Activated CD4-positive, alpha-beta T cell treated with anti-CD3 and anti-CD28 coated beads for 36 hours (primary cell): Measurements from ENCODE around the gene ULK1. TPM values are rescaled to one million over a fixed set of nuclear protein-coding genes. Genes with fewer than 3 reads are reported as not detected.

Experiments used
- ATAC-seq: fragments of 200-7000 bp; cut with Tn5 transposase; one replicate; pipeline ENCODE4 v1.10.0; 2021; ENCODE audit warnings: mild to moderate bottlenecking, moderate library complexity
- CTCF ChIA-PET: fragments of 350-600 bp; sonication (Branson Sonifier 250); formaldehyde crosslinking; loops from one replicate; lab custom pipeline; 2021; ENCODE audit warnings: antibody characterized with exemption; lab: Charles Lee
- POLR2A ChIA-PET: fragments of 350-600 bp; sonication (Branson Sonifier 250); formaldehyde crosslinking; loops from one replicate; lab custom pipeline; 2021; ENCODE audit warnings: antibody characterized with exemption, inconsistent platforms; lab: Charles Lee
- DNase-seq: peaks from one replicate; pipeline ENCODE4 v3.0.0-alpha.2; 2020
- H3K27ac Mint-ChIP-seq: one replicate; pipeline ENCODE4 v1.8.0; 2021; ENCODE audit warnings: mixed read lengths
- H3K27me3 Mint-ChIP-seq: one replicate; pipeline ENCODE4 v1.8.0; 2021; ENCODE audit warnings: mixed read lengths
- H3K36me3 Mint-ChIP-seq: one replicate; pipeline ENCODE4 v1.8.0; 2021; ENCODE audit warnings: low read depth, mixed read lengths
- H3K4me1 Mint-ChIP-seq: one replicate; pipeline ENCODE4 v1.8.0; 2021; ENCODE audit warnings: mixed read lengths
- H3K4me3 Mint-ChIP-seq: one replicate; pipeline ENCODE4 v1.8.0; 2021; ENCODE audit warnings: mild to moderate bottlenecking, moderate library complexity, mixed read lengths
- H3K9me3 Mint-ChIP-seq: one replicate; pipeline ENCODE4 v1.8.0; 2021; ENCODE audit warnings: low read depth, mixed read lengths
- intact Hi-C, 2 experiments: fragments of 100-400 bp; cut with DNase I in 1 of 2; cut with micrococcal nuclease in 1 of 2; formaldehyde crosslinking; loops; one replicate each; pipeline versions ENCODE4 v1.14.2 to v1.15.1; 2022 to 2024; cut with DNase I, micrococcal nuclease
- total RNA-seq, 2 experiments: library from RNA; stranded (reverse); gene quantifications; one replicate each; pipeline ENCODE4 v1.2.3, GENCODE V29; 2021

Gene ULK1
- total RNA-seq, 2 experiments from 2014 or later: 12.9 to 14.4 TPM

GRCh38 chr12:131907379-131908091, 13.1 kb downstream of the ULK1 start:
- ChIA-PET POLR2A (no interaction called here), CTCF (no interaction called here)
- Mint-ChIP-seq H3K27me3 (no peaks in the 10 kb centered on the region), H3K4me1 (peaks cover 8% of the 10 kb centered on the region), H3K27ac (no peak overlapping the region), H3K4me3 (no peak overlapping the region), H3K36me3 (no peaks in the 10 kb centered on the region), H3K9me3 (no peaks in the 10 kb centered on the region)
- no peak for ATAC-seq
- DNase-seq: no peak
- intact Hi-C loops: no loop called here

- H3K36me3 Mint-ChIP-seq: no peaks in the 10 kb centered on the region
- no peak for ATAC-seq
- H3K4me1 Mint-ChIP-seq: peaks cover 8% of the 10 kb centered on the region
- H3K9me3 Mint-ChIP-seq: no peaks in the 10 kb centered on the region
- intact Hi-C loops: no loop called here
- H3K27me3 Mint-ChIP-seq: no peaks in the 10 kb centered on the region
- H3K27ac Mint-ChIP-seq: no peak overlapping the region
- H3K4me3 Mint-ChIP-seq: no peak overlapping the region
- DNase-seq: no peak
- ChIA-PET POLR2A (no interaction called here), CTCF (no interaction called here)
Observed at GRCh38 chr12:131908092-131909080, 14.0 kb downstream of the ULK1 start.

- intact Hi-C loops: no loop called here
- ChIA-PET POLR2A (no interaction called here), CTCF (no interaction called here)
- Mint-ChIP-seq H3K27ac (no peak overlapping the region), H3K36me3 (no peaks in the 10 kb centered on the region), H3K9me3 (no peaks in the 10 kb centered on the region), H3K4me3 (no peak overlapping the region), H3K4me1 (peaks cover 5% of the 10 kb centered on the region), H3K27me3 (no peaks in the 10 kb centered on the region)
- no peak for ATAC-seq
- DNase-seq: no peak
Observed at GRCh38 chr12:131909081-131909751, 14.8 kb downstream of the ULK1 start.

GRCh38 chr12:131909752-131910219, 15.4 kb downstream of the ULK1 start:
- no peak overlapping the region for H3K27ac Mint-ChIP-seq
- H3K4me3 Mint-ChIP-seq: no peak overlapping the region
- intact Hi-C loops: no loop called here
- H3K9me3 Mint-ChIP-seq: no peaks in the 10 kb centered on the region
- DNase-seq (no peak), ATAC-seq (no peak)
- no peaks in the 10 kb centered on the region for H3K27me3 Mint-ChIP-seq
- peaks cover 4% of the 10 kb centered on the region for H3K4me1 Mint-ChIP-seq
- ChIA-PET CTCF (no interaction called here), POLR2A (no interaction called here)
- H3K36me3 Mint-ChIP-seq: no peaks in the 10 kb centered on the region

GRCh38 chr12:131910302-131911027, 16.0 kb downstream of the ULK1 start:
- Mint-ChIP-seq H3K27ac (no peak overlapping the region), H3K27me3 (no peaks in the 10 kb centered on the region), H3K36me3 (no peaks in the 10 kb centered on the region), H3K4me3 (no peak overlapping the region), H3K4me1 (peaks cover 3% of the 10 kb centered on the region), H3K9me3 (no peaks in the 10 kb centered on the region)
- intact Hi-C loops: no loop called here
- ChIA-PET POLR2A (no interaction called here), CTCF (no interaction called here)
- no peak for ATAC-seq
- no peak for DNase-seq

- POLR2A ChIA-PET: no interaction called here
- Mint-ChIP-seq H3K4me1 (no peaks in the 10 kb centered on the region), H3K36me3 (no peaks in the 10 kb centered on the region), H3K9me3 (no peaks in the 10 kb centered on the region), H3K27ac (no peak overlapping the region), H3K27me3 (no peaks in the 10 kb centered on the region), H3K4me3 (no peak overlapping the region)
- CTCF ChIA-PET: interaction anchor here (0.7 kb wide), 1 partner anchor 156 kb away, joined by 3 read pairs; no protein-coding TSS in a partner anchor
- ATAC-seq (no peak), DNase-seq (no peak)
- intact Hi-C loops: no loop called here
Observed at GRCh38 chr12:131911028-131911650, 16.7 kb downstream of the ULK1 start.

- CTCF ChIA-PET: interaction anchor here (0.7 kb wide), 1 partner anchor 157 kb away, joined by 3 read pairs; no protein-coding TSS in a partner anchor
- no peaks in the 10 kb centered on the region for H3K27me3 Mint-ChIP-seq
- ATAC-seq (no peak), DNase-seq (no peak)
- H3K27ac Mint-ChIP-seq: no peak overlapping the region
- no peaks in the 10 kb centered on the region for H3K36me3 Mint-ChIP-seq
- no peak overlapping the region for H3K4me3 Mint-ChIP-seq
- H3K9me3 Mint-ChIP-seq: no peaks in the 10 kb centered on the region
- H3K4me1 Mint-ChIP-seq: no peaks in the 10 kb centered on the region
- intact Hi-C loops: no loop called here
- POLR2A ChIA-PET: no interaction called here
Observed at GRCh38 chr12:131911851-131912477, 17.5 kb downstream of the ULK1 start.

- CTCF ChIA-PET: no interaction called here
- Mint-ChIP-seq H3K9me3 (no peaks in the 10 kb centered on the region), H3K27me3 (no peaks in the 10 kb centered on the region), H3K27ac (no peak overlapping the region), H3K4me3 (no peak overlapping the region), H3K4me1 (no peaks in the 10 kb centered on the region), H3K36me3 (no peaks in the 10 kb centered on the region)
- POLR2A ChIA-PET: no interaction called here
- ATAC-seq: no peak
- intact Hi-C loops: no loop called here
- no peak for DNase-seq
Observed at GRCh38 chr12:131912518-131913274, 18.3 kb downstream of the ULK1 start.

- intact Hi-C loops: no loop called here
- Mint-ChIP-seq H3K9me3 (no peaks in the 10 kb centered on the region), H3K27ac (no peak overlapping the region), H3K4me1 (no peaks in the 10 kb centered on the region), H3K36me3 (no peaks in the 10 kb centered on the region), H3K4me3 (no peak overlapping the region), H3K27me3 (no peaks in the 10 kb centered on the region)
- ChIA-PET POLR2A (no interaction called here), CTCF (no interaction called here)
- no peak for ATAC-seq
- no peak for DNase-seq
Observed at GRCh38 chr12:131913666-131914065, 19.2 kb downstream of the ULK1 start.

- ChIA-PET CTCF (no interaction called here), POLR2A (no interaction called here)
- DNase-seq (no peak), ATAC-seq (no peak)
- Mint-ChIP-seq H3K27ac (no peak overlapping the region), H3K4me1 (no peaks in the 10 kb centered on the region), H3K4me3 (no peak overlapping the region), H3K9me3 (no peaks in the 10 kb centered on the region), H3K36me3 (no peaks in the 10 kb centered on the region), H3K27me3 (no peaks in the 10 kb centered on the region)
- intact Hi-C loops: no loop called here
Observed at GRCh38 chr12:131914179-131914702, 19.8 kb downstream of the ULK1 start.
